ENCODE measurements around the gene EID2. TPM values are rescaled to one million over a fixed set of nuclear protein-coding genes. Genes with fewer than 3 reads are reported as not detected.

The EID2 gene, protein sequence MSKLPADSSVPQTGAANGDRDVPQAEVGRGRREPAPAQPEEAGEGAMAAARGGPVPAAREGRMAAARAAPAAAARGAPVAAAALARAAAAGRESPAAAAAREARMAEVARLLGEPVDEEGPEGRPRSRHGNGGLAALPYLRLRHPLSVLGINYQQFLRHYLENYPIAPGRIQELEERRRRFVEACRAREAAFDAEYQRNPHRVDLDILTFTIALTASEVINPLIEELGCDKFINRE
- 14.3 and 15.8 TPM in 2 replicates for total RNA-seq

GRCh38 chr19:39539518-39540332 is at the start of gene EID2:
EID2 (minus strand) TSS chr19:39540161; CDS start chr19:39540079, 82 bp downstream.
- intact Hi-C loops (cut with micrococcal nuclease) = loop anchor here (5.0 to 10.0 kb wide), 2 partner anchors 308 to 415 kb away; partner anchors contain the start of genes FBL and PAK4

DNA sequence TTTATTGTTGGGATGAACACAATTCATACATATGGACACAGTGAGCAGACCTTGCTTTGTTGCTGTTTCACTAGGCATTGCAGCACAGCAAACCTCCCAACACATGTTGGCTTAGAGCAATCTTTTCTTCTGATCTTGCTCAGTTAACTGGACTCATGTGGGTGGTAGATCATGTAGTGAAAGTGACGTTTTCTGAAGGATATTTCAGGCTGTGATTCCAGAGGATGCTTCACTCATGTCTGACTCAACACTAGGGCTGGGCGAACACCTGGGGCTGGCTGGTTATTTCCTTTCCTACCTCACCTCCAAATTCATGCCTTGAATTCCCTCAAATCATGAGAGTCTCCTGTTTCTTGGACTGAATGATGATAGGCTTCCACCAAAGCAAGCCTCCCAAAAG is 48.1 kb upstream of the EID2 start:
- intact Hi-C loops (cut with micrococcal nuclease) = no loop called here

DNA sequence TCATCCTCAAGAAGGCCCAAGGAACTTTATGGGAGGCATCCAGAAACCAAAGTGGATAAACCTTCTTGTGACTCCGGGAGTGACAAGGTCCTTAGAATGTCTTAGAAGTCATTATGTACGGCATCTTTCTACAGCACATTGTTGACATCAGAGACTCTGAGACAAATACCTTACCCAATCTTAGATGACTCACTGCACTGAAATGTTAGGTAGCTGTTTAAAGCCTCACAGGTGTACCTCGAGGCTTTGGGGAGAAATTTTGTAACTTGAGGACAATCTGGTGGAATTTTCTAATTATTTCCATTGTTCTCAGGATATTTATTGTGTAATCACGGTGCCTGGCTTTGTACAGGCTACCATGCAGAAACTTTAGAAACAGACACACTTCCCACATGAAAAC is 47.5 kb upstream of the EID2 start:
- intact Hi-C loops (cut with micrococcal nuclease) = no loop called here

DNA sequence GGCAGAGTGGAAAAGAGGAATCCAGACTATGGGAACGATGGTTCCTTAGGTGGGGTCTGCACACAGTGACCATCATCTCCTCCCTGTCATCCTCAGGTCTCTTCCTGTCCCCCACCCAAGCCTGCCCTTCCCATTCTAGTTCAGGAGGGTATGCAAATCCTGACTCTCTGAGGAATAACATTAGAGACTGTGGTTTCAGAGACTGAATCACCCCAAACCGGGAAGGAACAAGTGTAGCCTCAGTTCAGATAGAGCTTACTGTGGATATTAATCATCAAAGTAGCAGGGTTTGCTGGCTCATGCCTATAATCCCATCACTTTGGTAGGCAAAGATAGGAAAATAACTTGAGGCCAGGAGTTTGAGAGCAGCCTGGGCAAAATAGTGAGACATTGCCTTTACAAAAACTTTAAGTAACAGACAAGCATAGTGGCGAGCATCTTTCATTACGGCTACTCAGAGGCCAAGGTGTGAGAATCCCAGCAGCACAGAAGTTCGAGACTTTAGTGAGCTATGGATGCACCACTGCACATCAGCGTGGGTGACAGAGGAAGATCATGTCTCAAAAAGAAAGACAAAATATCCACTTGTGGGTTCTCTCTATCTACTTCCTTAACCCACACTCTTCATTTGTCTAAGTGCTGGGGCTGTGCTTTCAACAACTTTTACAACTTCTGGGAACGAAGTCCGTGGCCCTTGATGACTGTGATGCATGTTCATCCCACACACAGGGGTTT is 43.1 kb upstream of the EID2 start:
- intact Hi-C loops (cut with micrococcal nuclease) = no loop called here

GRCh38 chr19:39582442-39582841 is 42.5 kb upstream of the EID2 start:
- intact Hi-C loops (cut with micrococcal nuclease) = no loop called here

- intact Hi-C loops (cut with micrococcal nuclease) = no loop called here
These were observed 28.6 kb upstream of the EID2 start for GRCh38 chr19:39568604-39569003.

- intact Hi-C loops (cut with micrococcal nuclease) = no loop called here
These were observed 26.1 kb upstream of the EID2 start for GRCh38 chr19:39566064-39566463.

GRCh38 chr19:39563408-39563807 is 23.4 kb upstream of the EID2 start:
- intact Hi-C loops (cut with micrococcal nuclease) = no loop called here

- intact Hi-C loops (cut with micrococcal nuclease) = no loop called here
These were observed 18.7 kb upstream of the EID2 start for GRCh38 chr19:39558624-39559117.

DNA sequence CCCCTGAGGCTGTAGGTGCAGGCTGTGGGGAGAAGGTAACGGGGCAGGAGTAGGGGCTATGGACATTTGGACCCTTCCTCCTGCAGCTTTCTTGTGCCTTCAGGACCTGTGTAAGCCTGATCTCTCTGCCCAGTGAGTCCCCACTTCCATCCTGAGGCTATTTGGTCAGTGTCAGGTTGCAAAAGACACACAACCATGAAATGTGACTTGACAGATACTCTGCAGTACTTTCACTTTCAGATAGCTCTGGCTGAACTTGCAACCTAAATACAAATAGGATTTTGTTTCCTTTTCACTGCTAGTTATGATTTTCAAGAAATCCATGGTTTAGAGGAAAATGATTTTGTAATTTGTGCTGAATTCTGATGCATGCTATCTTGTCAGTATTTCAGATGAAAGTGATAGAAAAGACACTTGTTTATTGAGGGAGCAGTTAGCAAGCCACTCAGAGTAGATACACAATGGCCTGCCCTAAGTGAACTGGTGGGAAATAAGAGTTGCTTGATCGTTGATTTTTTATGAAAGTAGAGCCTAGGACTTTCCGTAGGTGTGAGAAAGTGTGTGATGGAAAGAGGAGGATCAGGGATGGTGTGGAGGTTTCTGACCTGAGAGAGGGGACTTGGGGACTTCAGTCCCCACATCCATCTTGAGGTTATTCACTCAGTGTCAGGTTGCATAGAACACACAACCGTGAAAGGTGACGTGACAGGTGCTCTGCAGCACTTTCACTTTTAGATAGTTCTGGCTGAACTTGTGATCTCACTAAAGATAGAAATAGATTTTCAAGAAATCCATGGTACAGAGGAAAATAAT is 18.1 kb upstream of the EID2 start:
- intact Hi-C loops (cut with micrococcal nuclease) = no loop called here

GRCh38 chr19:39555883-39556282 is 15.9 kb upstream of the EID2 start:
- intact Hi-C loops (cut with micrococcal nuclease) = no loop called here

- intact Hi-C loops (cut with micrococcal nuclease) = no loop called here
These were observed 14.8 kb upstream of the EID2 start for GRCh38 chr19:39554701-39555311.

- intact Hi-C loops (cut with micrococcal nuclease) = no loop called here
These were observed 13.2 kb upstream of the EID2 start for GRCh38 chr19:39553082-39553652.

- intact Hi-C loops (cut with micrococcal nuclease) = loop anchor here (2.0 kb wide), 1 partner anchor 217 kb away; no protein-coding TSS in a partner anchor
These were observed 10.2 kb upstream of the EID2 start for GRCh38 chr19:39550197-39550596.

GRCh38 chr19:39546599-39546998 is 6.6 kb upstream of the EID2 start:
- intact Hi-C loops (cut with micrococcal nuclease) = no loop called here

DNA sequence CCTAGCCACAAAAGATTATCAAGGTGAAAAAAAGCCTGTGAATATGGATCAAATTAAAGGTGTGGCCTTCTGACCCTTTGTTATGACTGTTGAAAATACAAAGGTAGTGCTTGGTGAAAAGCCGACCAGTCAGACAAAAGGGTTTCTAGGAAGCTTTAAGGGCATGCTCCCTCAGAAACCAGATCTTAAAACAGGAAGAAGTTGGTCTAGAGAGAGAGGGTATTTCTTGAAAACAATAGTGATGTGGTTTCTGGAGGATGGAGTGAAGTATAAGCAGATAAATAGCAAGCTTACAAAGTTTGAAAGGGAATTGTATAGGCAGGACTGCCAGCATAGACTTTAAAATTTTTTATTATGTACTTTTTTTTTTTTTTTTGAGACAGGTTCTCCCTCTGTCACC is 5.0 kb upstream of the EID2 start:
- intact Hi-C loops (cut with micrococcal nuclease) = loop anchor here (5.0 kb wide), 1 partner anchor 302 kb away; the partner anchor contains the start of gene FBL

DNA sequence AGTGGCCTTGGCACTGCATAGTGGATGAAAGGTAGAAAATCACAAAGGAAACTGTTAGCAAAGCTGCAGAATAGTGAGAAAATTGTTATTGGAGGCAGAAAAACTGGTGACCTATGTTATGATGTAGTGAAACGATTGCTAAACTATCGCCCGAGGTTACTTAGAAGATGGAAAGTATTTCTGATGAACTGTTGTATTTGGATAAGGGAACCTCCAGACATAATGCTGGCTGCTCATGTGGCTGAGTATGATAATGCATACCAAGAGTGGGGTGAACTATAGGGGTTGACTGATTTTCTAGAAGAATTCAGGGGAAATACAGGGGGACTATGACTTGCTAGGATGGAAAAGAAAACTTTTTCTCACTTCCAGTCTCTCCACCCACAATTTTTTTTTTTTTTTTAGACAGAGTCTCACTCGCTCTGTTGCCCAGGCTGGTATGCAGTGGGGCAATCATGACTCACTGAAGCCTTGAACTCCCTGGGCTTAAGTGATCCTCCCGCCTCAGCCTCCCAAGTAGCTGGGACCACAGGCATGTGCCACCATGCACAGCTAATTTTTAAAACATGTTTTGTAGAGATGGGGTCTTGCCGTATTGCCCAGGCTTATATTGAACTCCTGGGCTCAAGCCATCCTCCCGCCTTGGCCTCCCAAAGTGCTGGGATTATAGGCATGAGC is 4.4 kb upstream of the EID2 start:
- intact Hi-C loops (cut with micrococcal nuclease) = loop anchor here (5.0 kb wide), 1 partner anchor 303 kb away; the partner anchor contains the start of gene FBL

DNA sequence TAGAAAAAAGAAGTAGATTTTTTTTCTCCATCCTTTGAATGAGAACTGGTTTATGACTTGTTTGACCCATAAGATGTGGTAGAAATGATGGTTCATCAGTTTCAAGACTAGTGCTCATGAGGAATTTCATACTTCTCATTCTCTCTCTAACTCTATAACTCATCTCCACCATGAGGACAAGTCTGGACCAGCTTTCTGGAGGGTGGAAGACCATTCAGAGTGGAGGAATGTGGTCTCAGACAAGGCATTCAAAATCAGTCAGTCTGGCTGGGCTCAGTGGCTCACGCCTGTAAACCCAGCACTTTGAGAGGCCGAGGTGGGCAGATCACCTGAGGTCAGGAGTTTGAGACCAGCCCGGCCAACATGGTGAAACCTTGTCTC is 3.5 kb upstream of the EID2 start:
- intact Hi-C loops (cut with micrococcal nuclease) = loop anchor here (5.0 kb wide), 1 partner anchor 304 kb away; the partner anchor contains the start of gene FBL

- intact Hi-C loops (cut with micrococcal nuclease) = loop anchor here (5.0 kb wide), 1 partner anchor 305 kb away; the partner anchor contains the start of gene FBL
These were observed 2.2 kb upstream of the EID2 start for GRCh38 chr19:39542206-39542605.

Measured in T-helper 2 cell treated with Interferon-gamma antibody and Interleukin-4, amounts not matched to agents 100 ng/mL and 5 ng/mL, for 36 hours (primary cell).